C4-2B (cell line): Measurements from ENCODE around the gene SLC9A7.

Experiments used
- ZFX ChIP-seq: fragments of 450-650 bp; IDR thresholded peaks from 2 replicates; pipeline ENCODE4 v1.6.1; 2017
- TF ChIP-seq, protein P1 (sequence below): fragments of 450-650 bp; conservative IDR thresholded peaks from 2 replicates; pipeline ENCODE4 v1.5.1; 2017; ENCODE audit warnings: mild to moderate bottlenecking

- TF ChIP-seq ZFX, result no peak
- TF ChIP-seq, protein P1, sequence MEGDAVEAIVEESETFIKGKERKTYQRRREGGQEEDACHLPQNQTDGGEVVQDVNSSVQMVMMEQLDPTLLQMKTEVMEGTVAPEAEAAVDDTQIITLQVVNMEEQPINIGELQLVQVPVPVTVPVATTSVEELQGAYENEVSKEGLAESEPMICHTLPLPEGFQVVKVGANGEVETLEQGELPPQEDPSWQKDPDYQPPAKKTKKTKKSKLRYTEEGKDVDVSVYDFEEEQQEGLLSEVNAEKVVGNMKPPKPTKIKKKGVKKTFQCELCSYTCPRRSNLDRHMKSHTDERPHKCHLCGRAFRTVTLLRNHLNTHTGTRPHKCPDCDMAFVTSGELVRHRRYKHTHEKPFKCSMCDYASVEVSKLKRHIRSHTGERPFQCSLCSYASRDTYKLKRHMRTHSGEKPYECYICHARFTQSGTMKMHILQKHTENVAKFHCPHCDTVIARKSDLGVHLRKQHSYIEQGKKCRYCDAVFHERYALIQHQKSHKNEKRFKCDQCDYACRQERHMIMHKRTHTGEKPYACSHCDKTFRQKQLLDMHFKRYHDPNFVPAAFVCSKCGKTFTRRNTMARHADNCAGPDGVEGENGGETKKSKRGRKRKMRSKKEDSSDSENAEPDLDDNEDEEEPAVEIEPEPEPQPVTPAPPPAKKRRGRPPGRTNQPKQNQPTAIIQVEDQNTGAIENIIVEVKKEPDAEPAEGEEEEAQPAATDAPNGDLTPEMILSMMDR, result no peak
Observed at GRCh38 chrX:46755671-46756070, 3.2 kb downstream of the SLC9A7 start.
